Heart left ventricle (tissue), 13 donors: Measurements from ENCODE around the gene RIMKLA.

Source experiments
- CTCF ChIP-seq, 12 donors: fragments of 200-600 bp; sonication (generic) in 4 of 12; IDR thresholded peaks; one replicate each; pipeline versions ENCODE4 v1.5.0 to v1.8.0; 2018 to 2022; ENCODE audit warnings: antibody characterized with exemption in 12 of 12, mild to moderate bottlenecking in 5 of 12
- POLR2A ChIP-seq, 2 donors: fragments of 450-650 bp; IDR thresholded peaks; one replicate each; pipeline ENCODE4 v1.6.1; 2017; ENCODE audit warnings: antibody characterized with exemption in 2 of 2, mild to moderate bottlenecking in 2 of 2, moderate library complexity in 2 of 2
- donor health status: ischemic (EF 13 %, LVEDD 7.1; RV severe dilation, severe dysfunction).
- donor health status: DM: no; HTN: yes; CAD: no.
- donor health status: DM: no; HTN: no; CAD: no.
- donor health status: ischemic (EF 25% LVEDD 6.9; RV normal size, moderate dysfunction).
- donor health status: ischemic (EF 25% LVEDD 5.7; RV mildly dilated, moderate dysfunction).
- donor health status: ischemic (EF 35%, LVEDD 5.7; RV mildly dilated, moderate dysfunction).
- donor health status: nonischemic (EF 11% LVEDD 7.7; RV severe dilation, severe dysfunction).
- donor health status: DM: yes; HTN: yes; CAD: no.
- donor health status: PGD.
- donor health status: ischemic (EF 29% LVEDD 5.4; RV normal size, mild dysfunction).
- donor health status: nonischemic (EF 23%, LVEDD 6.1; RV moderate dilation, normal function).

- no peak for TF ChIP-seq CTCF (IDR thresholded peaks at IDR 0.05)
- TF ChIP-seq POLR2A (IDR thresholded peaks at IDR 0.05): no peak
These were observed 21.8 kb upstream of the RIMKLA start for GRCh38 chr1:42358791-42359190.
